ENCODE measurements around the gene BBS12.

BBS12 gene

GRCh38 chr4:122707497-122707896, 25.0 kb upstream of the BBS12 start:
- Histone ChIP-seq H4K8ac (ENCODE audit: low read depth, low read length) (no peak overlapping the region), H3K4me1 (ENCODE audit: control insufficient read depth in 1 of 2, insufficient read depth in 2 of 2, low read length in 2 of 2) (peaks cover 0 to 2% of the 10 kb centered on the region in 2 experiments), H3K36me3 (ENCODE audit: control insufficient read depth in 1 of 2, insufficient read depth in 2 of 2, low read length in 2 of 2) (no peaks in the 10 kb centered on the region), H3K4ac (ENCODE audit: low read depth, low read length) (no peak overlapping the region), H4K12ac (ENCODE audit: low read depth, low read length) (no peak overlapping the region), H2BK120ac (ENCODE audit: insufficient read depth, low read length, poor library complexity) (no peak overlapping the region), H3K9me3 (ENCODE audit: insufficient read depth, low read depth, low read length) (no peaks in the 10 kb centered on the region), H3K4me3 (ENCODE audit: low read depth, low read length) (no peak overlapping the region), H3K27ac (ENCODE audit: low read depth, low read length) (no peak overlapping the region), H3K14ac (ENCODE audit: low read length) (no peak overlapping the region), H2AK5ac (ENCODE audit: low read length) (no peak overlapping the region), H3K4me2 (ENCODE audit: low read length) (no peak overlapping the region), H2BK5ac (ENCODE audit: low read depth, low read length, poor library complexity) (no peak overlapping the region), H3K79me2 (ENCODE audit: control insufficient read depth, insufficient read depth, low read length, poor library complexity) (no peaks in the 10 kb centered on the region), H3K18ac (ENCODE audit: low read length) (no peak overlapping the region), H3K27me3 (ENCODE audit: insufficient read depth, low read length) (no peaks in the 10 kb centered on the region), H2AFZ (ENCODE audit: insufficient read depth, low read length, poor library complexity) (no peak overlapping the region), H3K79me1 (ENCODE audit: low read length) (no peaks in the 10 kb centered on the region), H3K23ac (ENCODE audit: low read length) (no peak overlapping the region), H4K91ac (ENCODE audit: low read depth, low read length) (no peak overlapping the region), H2BK12ac (ENCODE audit: low read length) (no peak overlapping the region), H3K9ac (ENCODE audit: low read length) (no peak overlapping the region)
- no CpG with 5 or more reads among the region's 4 CpGs for WGBS (ENCODE audit: extremely low coverage, insufficient coverage, insufficient read length)
- no peak for DNase-seq

- Histone ChIP-seq H3K79me1 (ENCODE audit: low read length) (no peaks in the 10 kb centered on the region), H3K27me3 (ENCODE audit: insufficient read depth, low read length) (no peaks in the 10 kb centered on the region)
Observed at GRCh38 chr4:122709236-122709635, 23.3 kb upstream of the BBS12 start.

GRCh38 chr4:122710434-122711308, 21.8 kb upstream of the BBS12 start:
- H3K9me3 ChIP-seq (ENCODE audit: insufficient read depth, low read depth, low read length): no peaks in the 10 kb centered on the region
- no peak overlapping the region for H2AFZ ChIP-seq (ENCODE audit: insufficient read depth, low read length, poor library complexity)
- H3K79me2 ChIP-seq (ENCODE audit: control insufficient read depth, insufficient read depth, low read length, poor library complexity): no peaks in the 10 kb centered on the region
- no peak overlapping the region for H3K4me2 ChIP-seq (ENCODE audit: low read length)
- H4K8ac ChIP-seq (ENCODE audit: low read depth, low read length): no peak overlapping the region
- no peak overlapping the region for H2AK5ac ChIP-seq (ENCODE audit: low read length)
- H3K4me1 ChIP-seq (ENCODE audit: control insufficient read depth in 1 of 2, insufficient read depth in 2 of 2, low read length in 2 of 2): peaks cover 0 to 2% of the 10 kb centered on the region in 2 experiments
- no peak overlapping the region for H3K23ac ChIP-seq (ENCODE audit: low read length)
- no peak overlapping the region for H2BK5ac ChIP-seq (ENCODE audit: low read depth, low read length, poor library complexity)
- H3K4ac ChIP-seq (ENCODE audit: low read depth, low read length): no peak overlapping the region
- no peaks in the 10 kb centered on the region for H3K27me3 ChIP-seq (ENCODE audit: insufficient read depth, low read length)
- no peak overlapping the region for H3K14ac ChIP-seq (ENCODE audit: low read length)
- no peak overlapping the region for H3K4me3 ChIP-seq (ENCODE audit: low read depth, low read length)
- no peak overlapping the region for H3K18ac ChIP-seq (ENCODE audit: low read length)
- WGBS (ENCODE audit: extremely low coverage, insufficient coverage, insufficient read length): no CpG with 5 or more reads among the region's 9 CpGs
- H2BK120ac ChIP-seq (ENCODE audit: insufficient read depth, low read length, poor library complexity): no peak overlapping the region
- H3K9ac ChIP-seq (ENCODE audit: low read length): no peak overlapping the region
- H3K36me3 ChIP-seq (ENCODE audit: control insufficient read depth in 1 of 2, insufficient read depth in 2 of 2, low read length in 2 of 2): no peaks in the 10 kb centered on the region
- no peaks in the 10 kb centered on the region for H3K79me1 ChIP-seq (ENCODE audit: low read length)
- no peak overlapping the region for H4K91ac ChIP-seq (ENCODE audit: low read depth, low read length)
- H2BK12ac ChIP-seq (ENCODE audit: low read length): no peak overlapping the region
- H3K27ac ChIP-seq (ENCODE audit: low read depth, low read length): no peak overlapping the region
- DNase-seq: no peak
- H4K12ac ChIP-seq (ENCODE audit: low read depth, low read length): no peak overlapping the region

More at GRCh38 chr4:122709236-122709635, 23.3 kb upstream of the BBS12 start:
- Histone ChIP-seq H3K79me2 (ENCODE audit: control insufficient read depth, insufficient read depth, low read length, poor library complexity) (no peaks in the 10 kb centered on the region), H3K36me3 (ENCODE audit: control insufficient read depth in 1 of 2, insufficient read depth in 2 of 2, low read length in 2 of 2) (no peaks in the 10 kb centered on the region), H3K4me3 (ENCODE audit: low read depth, low read length) (no peak overlapping the region), H2BK12ac (ENCODE audit: low read length) (no peak overlapping the region), H4K8ac (ENCODE audit: low read depth, low read length) (no peak overlapping the region), H3K23ac (ENCODE audit: low read length) (no peak overlapping the region), H2AFZ (ENCODE audit: insufficient read depth, low read length, poor library complexity) (no peak overlapping the region), H2AK5ac (ENCODE audit: low read length) (no peak overlapping the region), H3K18ac (ENCODE audit: low read length) (no peak overlapping the region), H3K9me3 (ENCODE audit: insufficient read depth, low read depth, low read length) (no peaks in the 10 kb centered on the region), H4K91ac (ENCODE audit: low read depth, low read length) (no peak overlapping the region), H2BK5ac (ENCODE audit: low read depth, low read length, poor library complexity) (no peak overlapping the region), H3K4ac (ENCODE audit: low read depth, low read length) (no peak overlapping the region), H3K14ac (ENCODE audit: low read length) (no peak overlapping the region), H3K4me1 (ENCODE audit: control insufficient read depth in 1 of 2, insufficient read depth in 2 of 2, low read length in 2 of 2) (peaks cover 0 to 2% of the 10 kb centered on the region in 2 experiments), H2BK120ac (ENCODE audit: insufficient read depth, low read length, poor library complexity) (no peak overlapping the region), H3K27ac (ENCODE audit: low read depth, low read length) (no peak overlapping the region), H3K4me2 (ENCODE audit: low read length) (no peak overlapping the region), H3K9ac (ENCODE audit: low read length) (no peak overlapping the region), H4K12ac (ENCODE audit: low read depth, low read length) (no peak overlapping the region)
- no peak for DNase-seq

GRCh38 chr4:122711919-122712318, 20.6 kb upstream of the BBS12 start:
- Histone ChIP-seq H2BK12ac (ENCODE audit: low read length) (no peak overlapping the region), H3K9ac (ENCODE audit: low read length) (no peak overlapping the region), H3K18ac (ENCODE audit: low read length) (no peak overlapping the region), H4K91ac (ENCODE audit: low read depth, low read length) (no peak overlapping the region), H3K79me2 (ENCODE audit: control insufficient read depth, insufficient read depth, low read length, poor library complexity) (no peaks in the 10 kb centered on the region), H4K8ac (ENCODE audit: low read depth, low read length) (no peak overlapping the region), H3K14ac (ENCODE audit: low read length) (no peak overlapping the region), H3K23ac (ENCODE audit: low read length) (no peak overlapping the region), H3K4me3 (ENCODE audit: low read depth, low read length) (no peak overlapping the region), H3K4ac (ENCODE audit: low read depth, low read length) (no peak overlapping the region), H3K27ac (ENCODE audit: low read depth, low read length) (no peak overlapping the region), H4K12ac (ENCODE audit: low read depth, low read length) (no peak overlapping the region), H2BK120ac (ENCODE audit: insufficient read depth, low read length, poor library complexity) (no peak overlapping the region), H3K4me2 (ENCODE audit: low read length) (no peak overlapping the region), H2AFZ (ENCODE audit: insufficient read depth, low read length, poor library complexity) (no peak overlapping the region), H3K36me3 (ENCODE audit: control insufficient read depth in 1 of 2, insufficient read depth in 2 of 2, low read length in 2 of 2) (no peaks in the 10 kb centered on the region), H3K4me1 (ENCODE audit: control insufficient read depth in 1 of 2, insufficient read depth in 2 of 2, low read length in 2 of 2) (peaks cover 0 to 2% of the 10 kb centered on the region in 2 experiments), H2BK5ac (ENCODE audit: low read depth, low read length, poor library complexity) (no peak overlapping the region), H3K27me3 (ENCODE audit: insufficient read depth, low read length) (no peaks in the 10 kb centered on the region), H3K9me3 (ENCODE audit: insufficient read depth, low read depth, low read length) (no peaks in the 10 kb centered on the region), H3K79me1 (ENCODE audit: low read length) (no peaks in the 10 kb centered on the region), H2AK5ac (ENCODE audit: low read length) (no peak overlapping the region)
- DNase-seq: no peak

Measured in trophoblast cell (in vitro differentiated cells and primary cell).